ENCODE measurements around the gene TPST2. TPM values are rescaled to one million over a fixed set of nuclear protein-coding genes. Genes with fewer than 3 reads are reported as not detected.

The TPST2 gene
- total and polyA plus RNA-seq, 2 of the 4 experiments (the other 2 are of a cell fraction): 42.5 to 63.6 TPM

- H2AK9ac ChIP-seq (replicated peaks; ENCODE audit: low read depth, low read length, poor library complexity): no peak overlapping the region
- no peak overlapping the region for H3K4me2 ChIP-seq (ENCODE audit: low read depth, low read length)
- no peak overlapping the region for H3K23ac ChIP-seq (ENCODE audit: low read depth, low read length)
- no peak overlapping the region for H4K91ac ChIP-seq (ENCODE audit: insufficient read depth, low read depth, low read length)
- TF ChIP-seq CEBPB (IDR thresholded peaks at IDR 0.05; ENCODE audit: low read depth, low read length) (0 out of 2 replicates have a peak, but pooled peaks have one; percentile 19), NFE2L2 (IDR thresholded peaks at IDR 0.05; ENCODE audit: low read depth, low read length) (no peak)
- in situ Hi-C loops (cut with MboI; ENCODE audit: low sequenced_read_pairs) (no loop called here), dilution Hi-C loops (cut with HindIII; ENCODE audit: low sequenced_read_pairs, unreplicated experiment) (no loop called here), intact Hi-C loops (cut with micrococcal nuclease) (no loop called here)
- no TSS peak for BruUV-seq (replicated peaks)
- H3K56ac ChIP-seq (ENCODE audit: extremely low read depth, insufficient read depth, low read length): no peak overlapping the region
- peaks cover 0 to 5% of the 10 kb centered on the region in 2 experiments; a peak in 1 of 4 replicates for H3K79me1 ChIP-seq (ENCODE audit: low read depth in 1 of 2, low read length in 2 of 2)
- no peak overlapping the region for H2AFZ ChIP-seq (replicated peaks; ENCODE audit: low read length, poor library complexity)
- H3K27me3 ChIP-seq (ENCODE audit: control insufficient read depth, insufficient read depth, low read length): peaks cover 8% of the 10 kb centered on the region
- H2BK20ac ChIP-seq (ENCODE audit: low read depth, low read length): no peak overlapping the region
- H3K4ac ChIP-seq (ENCODE audit: low read depth, low read length): no peak overlapping the region
- H3K4me3 ChIP-seq (ENCODE audit: insufficient read depth, low read depth, low read length): no peak overlapping the region
- 0 out of 2 replicates have a peak overlapping the region, but pooled peaks have one; percentile 33 for H2AK5ac ChIP-seq (ENCODE audit: low read depth, low read length)
- no CpG with 5 or more reads among the region's 5 CpGs for WGBS, 2 experiments (ENCODE audit: extremely low coverage in 2 of 2, insufficient read length in 1 of 2)
- no peak overlapping the region for H4K5ac ChIP-seq (ENCODE audit: low read depth, low read length)
- H3K9me1 ChIP-seq (ENCODE audit: insufficient read depth, low read length): peaks cover 14% of the 10 kb centered on the region
- H3K4me1 ChIP-seq (ENCODE audit: control insufficient read depth, insufficient read depth, low read length): peaks cover 6% of the 10 kb centered on the region
- no peak overlapping the region for H2BK5ac ChIP-seq (ENCODE audit: low read depth, low read length, poor library complexity, severe bottlenecking)
- no peaks in the 10 kb centered on the region for H4K20me1 ChIP-seq (ENCODE audit: insufficient read depth, low read length)
- DNase-seq (no peak), ATAC-seq (ENCODE audit: low read depth) (no peak)
- POLR2A ChIA-PET (ENCODE audit: unreplicated experiment): no interaction called here
- no peak overlapping the region for H3K18ac ChIP-seq (ENCODE audit: low read depth, low read length)
- H3K14ac ChIP-seq (replicated peaks; ENCODE audit: low read depth, low read length): no peak overlapping the region
- H3K27ac ChIP-seq (ENCODE audit: insufficient read depth, low read length): no peak overlapping the region
- H3K36me3 ChIP-seq (ENCODE audit: control insufficient read depth, insufficient read depth, low read length): no peaks in the 10 kb centered on the region
- no peak overlapping the region for H4K8ac ChIP-seq (ENCODE audit: low read depth in 2 of 2, low read length in 2 of 2)
- CTCF ChIA-PET: no interaction called here
- no peak overlapping the region for H2BK15ac ChIP-seq (ENCODE audit: low read depth, low read length)
- no peak overlapping the region for H2BK120ac ChIP-seq (ENCODE audit: low read depth, low read length)
- H3K9ac ChIP-seq (ENCODE audit: low read depth, low read length): no peak overlapping the region
- no peaks in the 10 kb centered on the region for H3K9me3 ChIP-seq (ENCODE audit: control insufficient read depth, insufficient read depth, low read length)
Observed at GRCh38 chr22:26615149-26615548, 25.2 kb upstream of the TPST2 start.
